HEK293T (cell line): ENCODE results near the gene PRDM16.

Experiments used
- BHLHE40 ChIP-seq: fragments of 450-650 bp; IDR thresholded peaks from 2 replicates; pipeline ENCODE4 v1.6.1; 2016; ENCODE audit warnings: mild to moderate bottlenecking, moderate library complexity, borderline replicate concordance
- FOXA1 ChIP-seq: fragments of 450-650 bp; IDR thresholded peaks from 2 replicates; pipeline ENCODE4 v1.6.1; 2016; ENCODE audit warnings: mild to moderate bottlenecking
- FOXK2 ChIP-seq: fragments of 450-650 bp; IDR thresholded peaks from 2 replicates; pipeline ENCODE4 v1.6.1; 2016; ENCODE audit warnings: mild to moderate bottlenecking
- HDGF ChIP-seq: fragments of 450-650 bp; IDR thresholded peaks from 2 replicates; pipeline ENCODE4 v1.6.1; 2017; ENCODE audit warnings: antibody characterized with exemption, borderline replicate concordance
- L3MBTL2 ChIP-seq: fragments of 450-650 bp; conservative IDR thresholded peaks from 2 replicates; pipeline ENCODE4 v1.6.1; 2016; ENCODE audit warnings: mild to moderate bottlenecking
- NFRKB ChIP-seq: fragments of 450-650 bp; IDR thresholded peaks from 2 replicates; pipeline ENCODE4 v1.6.1; 2016; ENCODE audit warnings: mild to moderate bottlenecking, moderate library complexity
- SP1 ChIP-seq: fragments of 450-650 bp; IDR thresholded peaks from 2 replicates; pipeline ENCODE4 v1.6.1; 2017
- SUZ12 ChIP-seq: fragments of 450-650 bp; IDR thresholded peaks from 2 replicates; pipeline ENCODE4 v1.6.1; 2016; ENCODE audit warnings: mild to moderate bottlenecking
- TARDBP ChIP-seq: fragments of 450-650 bp; IDR thresholded peaks from 2 replicates; pipeline ENCODE4 v1.6.1; 2016

- no peak for TF ChIP-seq SUZ12
- no peak for TF ChIP-seq HDGF
- no peak for TF ChIP-seq FOXK2
- TF ChIP-seq BHLHE40 = no peak
- no peak for TF ChIP-seq SP1
- no peak for TF ChIP-seq TARDBP
- no peak for TF ChIP-seq NFRKB
- TF ChIP-seq FOXA1 = no peak
- no peak for TF ChIP-seq L3MBTL2
Observed at GRCh38 chr1:3440300-3440681, 371.3 kb downstream of the PRDM16 start.
